HG03108 (cell line): ENCODE data around the gene VEPH1.

ENCODE experiments used
- ATAC-seq: cut with Tn5 transposase; IDR thresholded peaks from one replicate; pipeline ENCODE4 v1.9.1; 2021; ENCODE audit warnings: moderate library complexity; ENCODE audit not compliant: unreplicated experiment

Gene VEPH1

DNA sequence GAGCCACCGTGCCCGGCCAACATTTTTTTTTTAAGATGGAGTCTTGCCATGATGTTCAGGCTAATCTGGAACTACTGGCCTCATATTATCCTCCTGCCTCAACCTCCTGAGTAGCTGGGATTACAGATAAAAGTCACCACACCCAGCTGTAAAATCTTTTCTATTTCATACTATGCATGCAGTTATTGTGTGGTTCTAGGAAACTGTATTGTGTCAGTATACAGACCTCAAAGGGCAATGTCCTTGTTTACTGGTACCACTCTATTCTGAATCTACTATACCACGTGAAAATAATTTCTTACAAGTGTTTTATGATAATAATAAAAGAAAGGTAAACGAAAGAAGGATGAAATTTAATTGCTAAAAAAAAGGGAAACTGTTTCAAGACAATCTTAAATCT is 190.0 kb downstream of the VEPH1 start:
- no peak for ATAC-seq

DNA sequence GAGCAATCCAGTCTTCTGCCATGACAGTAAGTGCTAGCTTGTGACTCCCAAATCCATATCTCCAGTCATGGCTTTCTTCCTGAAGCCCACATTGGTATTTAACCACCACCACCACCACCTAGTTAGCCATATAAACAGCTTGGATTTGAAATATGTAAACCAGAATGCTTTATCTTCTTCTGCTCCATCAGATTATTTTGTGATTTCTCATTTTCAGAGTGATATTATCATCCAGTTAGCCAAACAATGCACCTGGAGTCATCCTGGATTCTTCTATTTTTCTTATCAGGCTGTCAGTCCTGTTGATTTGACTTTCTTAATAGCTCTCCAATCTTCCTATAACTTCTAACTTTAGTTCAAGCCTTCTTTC is 190.9 kb downstream of the VEPH1 start:
- ATAC-seq, result no peak

DNA sequence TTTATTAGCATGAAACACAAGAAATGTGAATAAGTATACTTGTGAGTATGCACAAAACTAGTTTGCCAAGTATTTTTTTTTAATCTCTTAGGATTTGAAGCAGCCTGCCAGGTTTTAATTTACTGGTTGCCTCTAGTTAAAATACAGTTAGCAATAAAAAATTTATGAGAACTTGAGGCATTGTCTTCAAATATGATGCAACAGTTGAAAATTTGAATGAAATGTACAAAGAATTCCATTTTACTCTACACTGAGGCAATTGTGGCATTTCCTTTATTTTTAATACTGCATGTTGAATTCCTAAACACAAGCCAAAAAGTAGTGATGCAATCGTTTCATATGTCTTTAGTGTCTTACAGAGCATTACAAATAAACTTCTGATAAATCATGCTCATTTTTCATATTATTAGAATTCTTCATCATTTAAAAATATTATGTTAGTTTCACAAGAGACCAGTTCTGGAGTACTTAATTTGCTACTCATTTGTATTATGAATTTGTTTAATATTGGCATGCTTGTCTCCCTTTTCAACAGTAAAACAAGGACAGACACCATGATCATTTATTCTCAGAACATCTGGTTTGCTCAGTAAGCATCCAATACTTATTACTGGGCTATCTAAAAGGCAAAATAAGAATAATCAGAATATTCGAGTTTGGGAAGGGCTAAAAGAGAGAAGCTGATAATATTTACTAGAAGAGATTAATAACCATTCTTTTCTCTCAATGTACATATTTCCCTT is 191.4 kb downstream of the VEPH1 start:
- ATAC-seq, result no peak

DNA sequence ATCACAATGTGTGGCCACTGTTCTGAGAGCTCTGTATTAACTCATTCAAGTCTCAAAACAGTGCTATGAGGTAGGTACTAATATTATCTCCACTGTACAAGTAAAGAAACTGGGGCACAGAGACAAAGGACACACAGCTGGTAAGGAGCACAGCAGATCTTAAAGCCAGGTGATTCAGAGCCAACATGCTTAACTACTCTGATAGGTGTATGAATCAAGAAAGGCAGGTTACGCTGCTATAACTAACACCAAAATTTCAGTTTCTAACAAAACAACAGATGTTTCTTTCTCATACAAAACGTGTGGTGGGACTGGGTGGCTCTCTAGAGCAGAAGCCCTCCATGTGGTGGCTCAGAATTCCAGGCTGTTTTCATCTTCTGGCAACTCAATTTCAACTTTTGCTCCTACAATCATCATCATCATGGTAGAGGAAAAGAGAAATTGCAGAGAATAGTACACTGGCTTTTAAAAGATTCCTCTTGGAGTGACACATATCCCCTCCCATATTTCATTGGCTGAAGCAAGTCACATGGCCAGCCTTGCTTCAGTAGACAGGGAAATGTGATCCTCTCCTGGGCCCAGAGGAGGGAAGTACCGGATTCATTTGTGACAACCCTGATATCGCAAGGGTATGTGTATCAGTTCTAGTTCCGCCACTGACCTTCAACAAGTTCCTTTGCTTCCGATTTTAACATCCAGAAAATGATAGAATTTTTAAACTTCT is 192.7 kb downstream of the VEPH1 start:
- no peak for ATAC-seq

DNA sequence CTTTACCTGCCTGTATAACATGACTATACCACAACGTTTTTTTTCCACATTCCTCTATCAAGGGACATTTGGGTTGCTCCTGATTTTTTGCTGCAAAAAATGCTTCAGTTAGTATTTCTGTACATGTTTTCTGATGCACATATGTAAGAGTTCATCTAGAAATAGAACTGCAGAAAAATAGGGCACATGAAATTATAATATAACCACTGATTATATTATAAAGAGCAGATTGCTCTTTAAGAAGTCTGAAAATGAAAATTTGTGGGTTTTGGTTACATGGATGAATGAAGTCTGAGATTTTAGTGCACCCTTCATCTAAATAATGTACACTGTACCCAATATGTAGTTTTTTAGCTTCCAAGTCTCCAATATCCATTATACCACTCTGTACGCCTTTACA is 196.7 kb downstream of the VEPH1 start:
- ATAC-seq, result no peak

DNA sequence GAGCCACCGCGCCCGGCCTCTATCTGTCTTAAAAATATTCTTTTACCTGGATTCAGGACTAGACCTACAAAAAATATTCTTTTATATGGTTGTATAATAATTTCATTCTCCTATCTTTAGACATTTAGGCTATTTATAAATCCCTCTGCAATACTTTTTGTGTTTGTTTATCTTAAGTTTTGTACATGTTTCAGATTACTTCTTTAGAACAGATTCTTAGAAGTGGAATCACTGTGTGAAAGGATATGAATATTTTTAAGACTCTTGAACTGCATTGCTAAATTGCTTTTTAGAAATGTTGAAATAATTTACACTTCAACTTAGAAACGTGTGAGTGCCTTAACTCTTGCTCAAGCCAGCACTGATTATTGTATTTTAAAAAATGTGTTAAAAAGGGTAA is 197.8 kb downstream of the VEPH1 start:
- no peak for ATAC-seq

DNA sequence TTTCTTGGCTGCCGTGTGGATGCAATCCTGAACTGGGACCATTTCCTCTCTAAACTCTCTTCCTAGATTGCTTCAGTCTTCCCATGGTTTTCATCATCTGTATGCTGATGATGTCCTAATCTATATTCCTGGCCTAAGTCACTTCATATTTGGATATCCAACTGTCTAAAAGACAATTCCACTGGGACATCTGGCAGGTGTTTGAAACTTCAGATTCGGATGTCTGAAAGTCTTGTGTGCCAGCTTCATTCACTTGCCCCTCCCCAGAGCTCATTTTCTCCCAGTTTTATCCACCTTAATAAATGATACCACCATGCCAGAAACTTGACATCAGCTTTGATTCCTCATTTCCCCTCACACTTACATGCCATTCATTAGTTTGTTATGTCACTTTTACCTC is 201.5 kb downstream of the VEPH1 start:
- no peak for ATAC-seq

DNA sequence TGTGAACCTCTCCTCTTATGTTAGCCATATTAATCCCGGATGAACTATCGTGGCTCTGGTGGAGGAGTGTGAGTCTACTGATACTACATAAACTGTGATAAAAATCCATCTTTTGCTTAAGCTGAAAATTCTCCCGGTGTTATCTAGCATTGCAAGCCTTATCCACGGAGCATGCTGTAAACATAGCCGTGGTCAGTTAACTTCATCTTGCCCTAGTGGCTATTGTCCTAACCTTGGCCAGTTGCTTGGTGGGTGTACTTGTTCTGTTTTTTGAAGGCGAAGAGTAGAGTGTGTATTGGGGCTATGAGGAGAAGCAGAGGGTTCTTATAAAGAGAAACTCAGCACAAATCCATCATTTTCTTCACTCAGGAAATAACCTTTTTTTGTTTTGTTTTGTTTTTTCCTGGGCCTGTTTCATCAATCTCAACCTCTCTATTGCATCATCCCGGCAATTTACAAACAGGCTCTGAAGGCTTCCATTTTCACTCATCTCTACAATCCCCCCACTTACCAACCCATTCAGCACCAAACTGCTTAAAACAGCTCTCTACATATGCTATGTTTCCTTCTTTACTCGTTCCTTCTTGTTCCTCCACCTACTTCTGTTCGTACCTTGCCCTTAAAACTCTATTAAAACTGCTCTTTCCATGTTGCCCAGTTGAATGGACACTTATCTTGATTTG is 202.1 kb downstream of the VEPH1 start:
- no peak for ATAC-seq

DNA sequence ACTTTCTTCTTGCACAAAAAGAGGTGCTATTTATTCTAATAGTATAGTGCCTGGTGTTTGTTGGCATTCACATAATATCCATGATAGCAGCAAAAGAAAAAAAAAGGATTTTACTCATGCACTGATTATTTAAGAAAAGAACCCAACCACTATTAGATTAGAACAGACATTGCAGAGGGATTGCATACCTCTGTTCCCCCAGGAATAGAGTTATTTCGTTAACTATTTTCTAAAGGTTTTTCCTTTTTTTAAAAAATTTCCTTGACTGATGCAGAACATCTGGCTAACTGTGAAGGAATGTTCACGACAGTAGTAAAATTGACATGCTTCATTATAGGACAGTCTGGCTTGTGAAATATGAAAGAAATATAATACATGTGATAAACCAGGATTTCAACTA is 203.1 kb downstream of the VEPH1 start:
- no peak for ATAC-seq

DNA sequence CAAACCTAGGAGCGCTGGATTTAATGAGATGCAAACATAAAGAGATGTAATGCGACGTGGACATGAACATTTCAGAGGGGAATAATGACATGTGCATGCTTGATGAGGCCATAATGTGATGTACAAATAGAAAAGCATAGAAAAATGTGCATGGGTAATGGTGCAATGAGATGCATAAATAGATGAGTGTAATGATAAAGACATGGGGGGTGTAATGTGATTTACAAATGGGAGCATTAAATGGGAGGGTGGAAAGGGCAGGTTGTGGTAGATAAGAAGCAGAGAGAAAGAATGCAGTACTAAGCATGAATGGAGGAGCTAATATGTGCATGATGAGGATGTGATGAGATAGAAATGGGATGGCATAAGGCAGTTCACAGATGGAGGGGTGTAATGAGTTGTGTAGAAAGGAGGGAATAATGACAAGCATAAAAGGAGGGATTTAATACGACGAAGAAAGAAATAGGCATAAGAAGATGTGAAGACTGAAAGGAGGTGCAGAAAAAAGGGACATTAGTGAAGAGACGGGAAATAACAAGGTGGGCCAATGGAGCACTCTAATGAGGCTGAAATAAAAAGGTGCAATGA is 205.8 kb downstream of the VEPH1 start:
- ATAC-seq, result no peak

DNA sequence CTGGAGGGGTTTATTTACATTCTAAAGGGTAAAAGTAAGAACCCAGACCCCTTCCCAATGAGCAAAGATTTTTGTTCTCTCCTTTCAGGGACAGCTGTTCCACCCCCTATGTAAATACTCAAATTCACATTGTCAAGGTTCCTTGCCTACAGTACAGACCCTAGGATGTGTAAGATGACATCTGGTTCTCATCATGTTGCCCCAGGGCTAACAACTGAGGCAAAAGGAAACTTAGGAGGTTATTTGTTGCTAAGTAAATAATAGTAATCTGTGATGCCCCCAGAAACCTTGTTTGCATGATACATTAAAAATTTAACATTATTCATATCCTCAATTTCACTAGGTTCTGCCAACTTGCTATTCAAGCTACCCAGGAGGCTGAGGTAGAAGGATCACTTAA is 208.3 kb downstream of the VEPH1 start:
- no peak for ATAC-seq

DNA sequence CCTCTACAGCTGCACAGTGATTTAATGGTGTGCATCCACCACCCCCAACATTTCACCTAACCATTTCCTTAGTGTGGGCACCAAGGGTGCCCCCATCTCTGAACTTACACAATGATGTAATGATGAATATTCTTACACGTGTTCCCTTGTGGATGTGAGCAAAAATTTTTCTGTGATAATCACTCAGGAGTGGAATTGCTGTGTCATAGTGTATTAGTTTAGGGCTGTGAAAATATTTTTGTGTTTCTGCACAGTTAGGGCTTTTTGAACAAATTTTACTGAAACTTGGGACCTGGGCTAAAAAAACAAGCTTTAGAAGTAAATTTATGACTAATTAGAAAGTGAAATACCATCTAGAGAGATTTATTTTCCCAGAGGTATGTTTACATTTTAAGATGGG is 208.7 kb downstream of the VEPH1 start:
- ATAC-seq, result no peak

DNA sequence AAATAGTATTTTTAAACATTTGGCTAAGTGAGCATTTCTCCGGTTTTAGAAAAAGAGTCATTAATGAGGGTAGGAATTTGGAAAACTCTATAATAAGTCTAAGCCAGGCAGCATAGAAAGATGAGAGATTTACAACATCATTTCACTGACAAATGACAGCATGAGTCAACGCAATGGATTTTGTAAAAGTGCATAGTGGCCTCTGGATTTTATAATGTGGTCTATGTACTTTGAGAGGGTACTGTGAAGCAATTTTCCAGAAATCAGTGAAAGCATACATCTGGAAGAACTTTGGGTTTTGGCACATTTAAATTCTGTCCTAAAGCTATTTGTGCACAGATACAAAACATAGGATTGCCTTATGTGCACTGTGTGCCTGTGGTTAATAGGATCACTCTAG is 212.4 kb downstream of the VEPH1 start:
- ATAC-seq, result no peak

DNA sequence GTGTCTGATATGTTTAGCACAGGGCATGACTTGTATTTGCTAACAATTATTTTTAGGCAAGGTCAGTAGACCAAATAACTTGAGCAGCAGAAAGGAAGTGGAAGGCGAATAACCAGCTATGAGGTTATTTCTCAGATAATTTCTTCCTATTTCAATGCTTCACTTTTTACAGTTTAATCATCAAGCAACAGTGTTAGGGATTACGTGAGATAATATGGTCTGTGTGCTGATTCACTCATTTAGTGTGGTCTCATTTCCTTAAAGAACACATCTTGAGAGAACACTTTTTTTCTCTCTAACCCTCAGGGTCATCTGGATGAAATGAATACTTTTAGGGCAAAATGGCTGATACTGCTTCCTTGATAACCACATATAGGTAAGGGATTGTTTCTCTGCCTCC is 217.2 kb downstream of the VEPH1 start:
- ATAC-seq, result no peak

DNA sequence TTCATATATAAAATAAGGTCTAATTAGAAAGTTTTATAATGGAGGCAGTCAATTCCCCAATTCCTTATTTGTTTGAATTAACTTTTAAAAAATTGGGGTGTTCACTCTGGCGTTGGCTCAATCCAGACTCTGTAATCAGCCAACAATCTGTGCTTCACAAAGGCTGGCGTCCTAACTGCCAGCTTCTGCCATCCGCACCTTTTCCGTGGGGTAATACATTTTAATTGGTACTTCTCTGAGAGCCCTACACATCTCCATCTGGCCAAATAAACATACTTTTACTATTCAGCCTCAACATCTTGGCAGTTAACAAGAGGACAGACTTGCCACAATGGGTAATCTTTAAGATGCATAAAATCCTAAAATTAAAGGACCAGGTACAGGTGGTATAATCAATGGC is 218.1 kb downstream of the VEPH1 start:
- ATAC-seq, result no peak

DNA sequence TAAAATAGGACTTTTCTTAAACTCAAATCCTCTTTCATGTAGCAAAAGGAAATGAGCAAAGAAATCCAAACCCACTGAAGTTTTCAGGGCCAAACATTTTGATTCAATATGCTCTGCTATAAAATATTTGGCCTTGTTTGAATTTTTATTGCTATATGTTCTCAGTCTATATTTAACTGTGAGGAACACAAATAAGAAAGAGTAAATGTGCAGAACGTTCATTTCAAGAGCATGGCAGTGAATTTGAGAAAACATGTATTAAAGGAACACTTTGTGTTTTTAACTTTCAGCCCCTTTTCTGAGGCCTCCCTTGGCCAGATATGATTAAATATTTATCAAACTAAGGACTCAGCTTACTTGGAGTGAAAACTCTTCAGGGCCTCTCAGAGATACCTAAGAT is 218.5 kb downstream of the VEPH1 start:
- ATAC-seq, result no peak

DNA sequence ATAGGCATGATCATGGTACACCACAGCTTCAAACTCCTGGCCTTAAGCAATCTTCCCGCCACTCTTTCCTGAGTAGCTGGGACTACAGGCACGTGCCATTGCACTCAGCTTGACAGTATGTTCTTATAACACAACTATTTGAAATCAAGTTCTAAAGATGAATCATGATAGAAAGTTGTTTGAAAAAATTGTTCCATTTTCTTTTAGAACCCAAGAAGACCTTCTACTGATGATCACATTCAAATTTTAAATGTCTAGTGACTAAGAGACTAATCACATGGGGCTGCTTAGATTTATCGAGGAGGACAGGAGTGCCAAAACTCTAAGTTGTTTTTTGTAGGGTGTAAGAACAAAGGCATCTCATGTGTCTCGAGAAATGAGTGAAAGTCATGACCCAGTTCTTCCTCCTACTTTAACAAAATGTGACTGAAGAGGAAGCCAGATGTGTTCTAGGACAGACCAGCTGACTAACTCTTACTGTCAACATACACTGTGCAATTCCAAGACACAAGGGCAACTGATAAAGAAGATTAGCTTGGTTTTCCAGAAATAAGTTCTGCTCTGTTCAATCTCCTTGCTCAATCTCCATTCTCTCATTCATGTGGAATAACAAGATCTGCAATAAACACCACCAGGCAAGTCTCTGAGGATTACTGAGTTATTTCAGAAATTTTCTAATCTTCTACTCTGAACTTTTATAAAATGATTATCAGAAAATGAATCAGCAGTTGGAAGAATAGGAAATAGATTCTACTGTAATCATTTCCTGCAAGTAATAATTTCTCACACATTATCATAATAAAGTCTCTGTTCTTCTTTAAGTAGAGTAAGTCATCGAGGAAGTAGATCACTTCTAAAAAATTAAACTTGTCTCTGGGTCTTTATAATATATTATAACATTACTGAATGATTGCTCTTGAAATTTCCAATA is 220.7 kb downstream of the VEPH1 start:
- ATAC-seq, result no peak

DNA sequence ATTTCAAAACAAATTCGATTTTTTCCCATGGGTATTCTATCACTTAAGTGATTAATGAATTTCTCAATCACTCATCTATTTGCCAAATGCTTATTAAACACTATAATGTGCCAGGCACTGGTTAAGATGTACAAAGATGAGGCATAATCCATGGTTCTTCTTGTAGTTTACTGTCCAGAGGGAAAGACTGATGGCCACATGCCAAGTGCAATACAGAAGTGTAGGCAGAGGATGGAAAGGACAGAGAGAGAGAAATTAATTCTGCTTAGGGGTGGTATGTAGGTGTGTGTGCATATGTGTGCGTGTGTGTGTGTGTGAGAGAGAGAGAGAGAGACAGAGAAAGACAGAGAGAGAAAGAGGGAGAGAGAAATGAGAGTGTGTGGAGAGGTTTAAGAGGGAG is 222.4 kb downstream of the VEPH1 start:
- ATAC-seq, result no peak

DNA sequence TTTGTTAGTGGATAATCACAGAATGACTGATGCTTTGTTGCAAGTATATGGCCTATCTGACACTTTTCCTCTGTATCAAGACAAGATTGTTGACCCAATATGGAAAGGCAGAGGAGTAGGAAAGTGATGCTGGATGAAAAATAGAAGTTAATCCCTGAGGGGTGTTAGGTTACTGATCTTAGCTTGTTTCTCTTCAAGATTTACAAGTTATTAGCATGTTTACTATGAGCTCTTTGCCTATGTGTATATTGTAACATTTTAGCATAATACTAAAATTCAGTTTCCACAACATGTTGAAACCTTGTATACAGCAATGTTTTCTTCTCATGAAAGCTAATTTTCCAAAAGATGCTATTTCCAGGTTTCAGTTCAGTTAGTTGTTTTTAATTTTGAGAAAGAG is 222.9 kb downstream of the VEPH1 start:
- no peak for ATAC-seq

DNA sequence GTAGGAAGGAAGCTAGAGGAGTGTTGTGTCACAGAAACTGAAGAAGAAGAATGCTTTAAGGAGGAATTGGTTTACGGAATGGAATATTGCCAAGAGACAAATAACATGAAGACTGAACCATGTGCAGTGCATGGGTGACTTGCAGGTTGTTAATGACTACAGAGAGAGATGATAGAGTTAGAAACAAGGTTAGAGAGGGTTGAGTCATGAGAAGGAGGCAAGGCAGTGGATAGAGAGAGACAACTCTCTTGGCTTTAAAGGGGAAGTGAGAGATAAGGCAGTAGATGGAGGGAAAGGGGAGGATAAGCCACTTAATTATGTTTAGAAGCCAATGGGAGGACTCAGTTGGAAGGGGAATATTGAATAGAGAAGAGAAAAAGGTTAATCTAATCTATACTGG is 224.0 kb downstream of the VEPH1 start:
- ATAC-seq, result no peak

DNA sequence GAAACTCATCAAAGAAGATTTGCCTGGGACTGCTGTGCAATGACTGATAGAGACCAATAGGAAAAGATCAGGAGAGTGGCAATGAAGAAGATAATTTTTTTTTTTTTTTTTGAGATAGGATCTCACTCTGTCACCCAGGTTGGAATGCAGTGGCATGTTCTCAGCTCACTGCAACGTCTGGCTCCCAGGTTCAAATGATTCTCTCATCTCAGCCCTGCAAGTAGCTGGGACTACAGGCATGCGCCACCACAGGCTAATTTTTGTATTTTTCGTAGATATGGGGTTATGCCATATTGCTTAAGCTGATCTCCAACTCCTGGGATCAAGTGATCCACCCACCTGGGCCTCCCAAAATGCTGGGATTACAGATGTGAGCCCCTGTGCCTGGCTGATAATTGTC is 226.4 kb downstream of the VEPH1 start:
- no peak for ATAC-seq
